Ishikawa (cell line): ENCODE results near the gene ULK4.

Experiments
- EP300 ChIP-seq: IDR thresholded peaks from 2 replicates; pipeline ENCODE4 v1.6.1; 2012; ENCODE audit warnings: borderline replicate concordance
- RAD21 ChIP-seq: IDR thresholded peaks from 2 replicates; pipeline ENCODE4 v1.6.1; 2012; ENCODE audit warnings: low read depth

GRCh38 chr3:41210966-41211365 lies 750.9 kb downstream of the ULK4 start:
- TF ChIP-seq EP300 (no peak), RAD21 (no peak)
